SK-N-SH (cell line): ENCODE results near the gene FCRLB. TPM values are rescaled to one million over a fixed set of nuclear protein-coding genes. Genes with fewer than 3 reads are reported as not detected.

Experiments
- CTCF ChIA-PET: fragments of 300-600, 350-600 bp; formaldehyde crosslinking; extraction: SDS; loops from one replicate; lab custom pipeline; 2021; lab: Yijun Ruan, JAX
- POLR2A ChIA-PET: fragments of 350-600 bp; sonication (Branson Sonifier 250); formaldehyde crosslinking; extraction: SDS; loops from one replicate; lab custom pipeline; 2020; ENCODE audit warnings: antibody characterized with exemption, inconsistent platforms; lab: Yijun Ruan, JAX
- DNase-seq: peaks from one replicate; pipeline ENCODE4 v3.0.0; 2012
- H2AFZ ChIP-seq: fragments of 200-600 bp; sonication (generic); 2 replicates; pipeline ENCODE4 v1.8.1; 2016; ENCODE audit warnings: antibody characterized with exemption, mild to moderate bottlenecking, low read depth
- H3F3A ChIP-seq: fragments of 200-600 bp; sonication (generic); replicated peaks from 2 replicates; pipeline ENCODE3; 2016; ENCODE audit warnings: antibody characterized with exemption, mild to moderate bottlenecking; ENCODE audit not compliant: insufficient read depth
- H3K27ac ChIP-seq, 2 experiments: fragments of 200-500 bp in 1 of 2; fragments of 200-600 bp in 1 of 2; sonication (Bioruptor generic) in 1 of 2; sonication (generic), shearing (Covaris generic) in 1 of 2; 2 replicates each; pipeline versions ENCODE4 v1.5.1 to v1.6.1; 2014 to 2016; ENCODE audit warnings: low read depth in 2 of 2, inconsistent platforms in 1 of 2, low read length in 1 of 2, mild to moderate bottlenecking in 1 of 2, mixed read lengths in 1 of 2
- H3K27me3 ChIP-seq: fragments of 200-600 bp; sonication (generic), shearing (Covaris generic); 2 replicates; pipeline ENCODE4 v1.6.1; 2016; ENCODE audit warnings: mixed run types; ENCODE audit not compliant: insufficient read depth
- H3K36me3 ChIP-seq, 2 experiments: fragments of 200-500 bp in 1 of 2; fragments of 200-600 bp in 1 of 2; sonication (Bioruptor generic) in 1 of 2; sonication (generic) in 1 of 2; replicated peaks in 1 of 2; 2 replicates each; pipeline versions ENCODE3 to v1.5.1; 2014 to 2016; ENCODE audit warnings: low read length in 1 of 2, mild to moderate bottlenecking in 1 of 2; ENCODE audit not compliant: insufficient read depth in 2 of 2, control insufficient read depth in 1 of 2
- H3K4me1 ChIP-seq, 2 experiments: fragments of 200-500 bp in 1 of 2; fragments of 200-600 bp in 1 of 2; sonication (Bioruptor generic) in 1 of 2; sonication (generic), shearing (Covaris generic) in 1 of 2; 2 replicates each; pipeline versions ENCODE4 v1.5.1 to v1.6.1; 2014 to 2016; ENCODE audit warnings: low read depth in 1 of 2, low read length in 1 of 2, mixed run types in 1 of 2; ENCODE audit not compliant: insufficient read depth in 2 of 2, control insufficient read depth in 1 of 2
- H3K4me2 ChIP-seq: fragments of 200-600 bp; sonication (generic), shearing (Covaris generic); 2 replicates; pipeline ENCODE4 v1.6.1; 2017; ENCODE audit warnings: mixed run types
- H3K4me3 ChIP-seq, 2 experiments: fragments of 200-500 bp in 1 of 2; fragments of 200-600 bp in 1 of 2; sonication (Bioruptor generic) in 1 of 2; sonication (generic), shearing (Covaris generic) in 1 of 2; 2 replicates each; pipeline versions ENCODE4 v1.5.1 to v1.8.1; 2014 to 2016; ENCODE audit warnings: low read depth in 2 of 2, inconsistent platforms in 1 of 2, low read length in 1 of 2, mild to moderate bottlenecking in 1 of 2, mixed read lengths in 1 of 2, moderate library complexity in 1 of 2
- H3K79me2 ChIP-seq: fragments of 200-600 bp; sonication (generic); 2 replicates; pipeline ENCODE4 v1.8.1; 2017; ENCODE audit warnings: mild to moderate bottlenecking; ENCODE audit not compliant: insufficient read depth
- H3K9ac ChIP-seq: fragments of 200-600 bp; sonication (generic); 2 replicates; pipeline ENCODE4 v1.6.1; 2017; ENCODE audit warnings: mixed run types
- H3K9me2 ChIP-seq: fragments of 200-600 bp; sonication (generic); 2 replicates; pipeline ENCODE4 v1.6.1; 2017; ENCODE audit warnings: mixed run types
- H3K9me3 ChIP-seq: fragments of 200-600 bp; sonication (generic); 2 replicates; pipeline ENCODE4 v1.6.1; 2017; ENCODE audit warnings: mixed run types, mild to moderate bottlenecking, moderate library complexity
- H4K20me1 ChIP-seq: fragments of 200-600 bp; sonication (generic); 2 replicates; pipeline ENCODE4 v1.6.1; 2017; ENCODE audit warnings: mild to moderate bottlenecking, mixed run types; ENCODE audit not compliant: insufficient read depth
- CHD2 ChIP-seq: fragments of 150-350 bp; IDR thresholded peaks from 2 replicates; pipeline ENCODE4 v1.6.1; 2018; ENCODE audit warnings: low read length; ENCODE audit not compliant: partially characterized antibody
- EP300 ChIP-seq, 2 experiments: IDR thresholded peaks; 2 replicates each; pipeline versions ENCODE4 v1.4.0 to v1.6.1; 2012; ENCODE audit warnings: borderline replicate concordance in 1 of 2, low read depth in 1 of 2, low read length in 1 of 2
- FOSL2 ChIP-seq: IDR thresholded peaks from 2 replicates; pipeline ENCODE4 v1.4.0; 2012; ENCODE audit warnings: low read depth, mild to moderate bottlenecking, moderate library complexity, borderline replicate concordance
- FOXJ3 ChIP-seq: sonication (generic); formaldehyde crosslinking; IDR thresholded peaks from 2 replicates; pipeline ENCODE4 v1.5.1; 2020; ENCODE audit warnings: mild to moderate bottlenecking, missing genetic modification reagents
- JUND ChIP-seq: IDR thresholded peaks from 2 replicates; pipeline ENCODE4 v1.4.0; 2012
- NFIC ChIP-seq: IDR thresholded peaks from 2 replicates; pipeline ENCODE4 v1.4.0; 2012; ENCODE audit warnings: borderline replicate concordance
- PBX3 ChIP-seq: IDR thresholded peaks from 2 replicates; pipeline ENCODE4; 2012
- TEAD4 ChIP-seq: IDR thresholded peaks from 2 replicates; pipeline ENCODE4 v1.4.0; 2012; ENCODE audit warnings: mild to moderate bottlenecking, borderline replicate concordance; ENCODE audit not compliant: insufficient read depth
- YY1 ChIP-seq: IDR thresholded peaks from 2 replicates; pipeline ENCODE4 v1.4.0; 2012; ENCODE audit warnings: low read depth, mild to moderate bottlenecking
- WGBS: methylation state at CpG from one replicate; pipeline ENCODE4 v1.1.6; 2017; ENCODE audit warnings: low lambda C conversion rate; 5-methylcytosine and 5-hydroxymethylcytosine counted together
- polyA plus RNA-seq, 3 experiments: library from polyadenylated mRNA; depleted of rRNA; stranded (reverse); fragments of >200 nt; gene quantifications; 2 replicates each; pipeline ENCODE4 v1.2.3, GENCODE V29; 2012

Gene FCRLB
- polyA plus RNA-seq, 1 of the 3 experiments (the other 2 are of a cell fraction), result 2.6 TPM

- peak overlapping the region; percentile 74 for H2AFZ ChIP-seq
- H3F3A ChIP-seq, result peaks cover 10% of the 10 kb centered on the region
- WGBS, result 4% methylated on average over 4 of the region's 4 CpGs
- peak overlapping the region in 1 of 2 experiments; percentile 19; a peak in 1 of 4 replicates for H3K27ac ChIP-seq
- H3K4me3 ChIP-seq, result no peak overlapping the region
- H3K4me2 ChIP-seq, result peak overlapping the region; percentile 39; the same call in 1 of the 2 replicates
- H3K79me2 ChIP-seq, result no peaks in the 10 kb centered on the region
- CTCF ChIA-PET, result interaction anchor here (3.9 kb wide), 1 partner anchor 89 kb away, joined by 19 read pairs; no protein-coding TSS in a partner anchor
- H3K27me3 ChIP-seq, result no peaks in the 10 kb centered on the region
- H3K36me3 ChIP-seq, result no peaks in the 10 kb centered on the region
- no peaks in the 10 kb centered on the region for H3K9me2 ChIP-seq
- no peaks in the 10 kb centered on the region for H4K20me1 ChIP-seq
- no peaks in the 10 kb centered on the region for H3K4me1 ChIP-seq
- H3K9me3 ChIP-seq, result no peaks in the 10 kb centered on the region
- POLR2A ChIA-PET, result no interaction called here
- no peak for DNase-seq
- H3K9ac ChIP-seq, result peak overlapping the region; percentile 2; the same call in 1 of the 2 replicates
- peak; percentile 35; the same call in 1 of the 2 replicates for TF ChIP-seq FOSL2
- 0 out of 2 replicates have a peak, but pooled peaks have one; percentile 13 for TF ChIP-seq PBX3
- TF ChIP-seq CHD2, result no peak
- TF ChIP-seq JUND, result peak; percentile 17; the same call in 1 of the 2 replicates
- TF ChIP-seq YY1, result 0 out of 2 replicates have a peak, but pooled peaks have one; percentile 23
- no peak for TF ChIP-seq TEAD4
- TF ChIP-seq NFIC, result peak; percentile 45; the same call in 1 of the 2 replicates
Measured at GRCh38 chr1:161736335-161736969, 15.1 kb downstream of the FCRLB start.

GRCh38 chr1:161737625-161738024 is 16.3 kb downstream of the FCRLB start:
- no peak overlapping the region for H3K4me3 ChIP-seq
- H3K36me3 ChIP-seq, result no peaks in the 10 kb centered on the region
- TF ChIP-seq FOXJ3 (CRISPR knock-in tag) (no peak), EP300 (IDR thresholded peaks at IDR 0.05; ENCODE audit: borderline replicate concordance in 1 of 2, low read depth in 1 of 2, low read length in 1 of 2) (no peak), TEAD4 (no peak)
- no peaks in the 10 kb centered on the region for H3K9me3 ChIP-seq
- no peak overlapping the region for H3K27ac ChIP-seq
- H3K27me3 ChIP-seq, result no peaks in the 10 kb centered on the region
- POLR2A ChIA-PET, result no interaction called here
- H4K20me1 ChIP-seq, result no peaks in the 10 kb centered on the region
- no peak overlapping the region for H2AFZ ChIP-seq
- no peak overlapping the region for H3K9ac ChIP-seq
- DNase-seq, result no peak
- no peaks in the 10 kb centered on the region for H3K79me2 ChIP-seq
- CTCF ChIA-PET, result interaction anchor here (1.1 to 5.0 kb wide), 5 partner anchors 10 to 250 kb away, joined by 4 to 62 read pairs (median 6); partner anchors contain the start of gene DUSP12
- H3K4me1 ChIP-seq, result no peaks in the 10 kb centered on the region
- H3K4me2 ChIP-seq, result no peak overlapping the region
- peaks cover 14% of the 10 kb centered on the region for H3F3A ChIP-seq
- no peaks in the 10 kb centered on the region for H3K9me2 ChIP-seq
- 58% methylated on average over 2 of the region's 2 CpGs for WGBS
